Skin epidermis (tissue), 12 donors: ENCODE measurements around the gene SRPX.

Experiments
- H3K27ac ChIP-seq, 21 experiments: fragments of 200-600 bp; sonication (generic) in 11 of 21; one replicate each; pipeline ENCODE4 v1.5.0; 2020; ENCODE audit warnings: mild to moderate bottlenecking in 3 of 21, inconsistent platforms in 2 of 21, moderate library complexity in 2 of 21
- H3K4me3 ChIP-seq, 7 experiments: fragments of 200-600 bp; sonication (generic) in 2 of 7; one replicate each; pipeline ENCODE4 v1.5.0; 2020; ENCODE audit warnings: inconsistent platforms in 2 of 7, mild to moderate bottlenecking in 2 of 7, moderate library complexity in 1 of 7

The SRPX gene

GRCh38 chrX:38214044-38214443 lies 6.6 kb downstream of the SRPX start:
- Histone ChIP-seq H3K27ac (no peak overlapping the region), H3K4me3 (no peak overlapping the region)

- Histone ChIP-seq H3K27ac (no peak overlapping the region), H3K4me3 (no peak overlapping the region)
These were observed 8.6 kb downstream of the SRPX start for GRCh38 chrX:38211891-38212635.

- Histone ChIP-seq H3K4me3 (no peak overlapping the region), H3K27ac (no peak overlapping the region)
These were observed 14.1 kb downstream of the SRPX start for GRCh38 chrX:38206542-38206941.

- no peak overlapping the region for H3K27ac ChIP-seq
- no peak overlapping the region for H3K4me3 ChIP-seq
These were observed 14.6 kb downstream of the SRPX start for GRCh38 chrX:38206036-38206435.

GRCh38 chrX:38205039-38205438 lies 15.6 kb downstream of the SRPX start:
- no peak overlapping the region for H3K27ac ChIP-seq
- no peak overlapping the region for H3K4me3 ChIP-seq

GRCh38 chrX:38192007-38192810 lies 28.5 kb downstream of the SRPX start:
- Histone ChIP-seq H3K4me3 (no peak overlapping the region), H3K27ac (no peak overlapping the region)

- no peak overlapping the region for H3K4me3 ChIP-seq
- H3K27ac ChIP-seq, result no peak overlapping the region
These were observed 31.0 kb downstream of the SRPX start for GRCh38 chrX:38189431-38190250.

- no peak overlapping the region for H3K27ac ChIP-seq
- H3K4me3 ChIP-seq, result no peak overlapping the region
These were observed 37.1 kb downstream of the SRPX start for GRCh38 chrX:38183596-38183995.

GRCh38 chrX:38181357-38181756 lies 39.3 kb downstream of the SRPX start:
- H3K27ac ChIP-seq, result no peak overlapping the region

GRCh38 chrX:38178396-38178795 lies 42.3 kb downstream of the SRPX start:
- Histone ChIP-seq H3K4me3 (no peak overlapping the region), H3K27ac (no peak overlapping the region)

More at GRCh38 chrX:38181357-38181756, 39.3 kb downstream of the SRPX start:
- H3K4me3 ChIP-seq, result no peak overlapping the region

GRCh38 chrX:38175139-38175538 lies 45.5 kb downstream of the SRPX start:
- Histone ChIP-seq H3K4me3 (no peak overlapping the region), H3K27ac (no peak overlapping the region)

- Histone ChIP-seq H3K27ac (no peak overlapping the region), H3K4me3 (no peak overlapping the region)
These were observed 48.1 kb downstream of the SRPX start for GRCh38 chrX:38172596-38172995.

GRCh38 chrX:38170556-38170955 lies 50.1 kb downstream of the SRPX start:
- Histone ChIP-seq H3K27ac (no peak overlapping the region), H3K4me3 (no peak overlapping the region)

GRCh38 chrX:38166478-38167083 lies 54.1 kb downstream of the SRPX start:
- Histone ChIP-seq H3K4me3 (no peak overlapping the region), H3K27ac (no peak overlapping the region)

GRCh38 chrX:38165023-38165422 lies 55.6 kb downstream of the SRPX start:
- H3K27ac ChIP-seq, result no peak overlapping the region

GRCh38 chrX:38163193-38163592 lies 57.5 kb downstream of the SRPX start:
- Histone ChIP-seq H3K4me3 (no peak overlapping the region), H3K27ac (no peak overlapping the region)

More at GRCh38 chrX:38165023-38165422, 55.6 kb downstream of the SRPX start:
- H3K4me3 ChIP-seq, result no peak overlapping the region

- Histone ChIP-seq H3K4me3 (no peak overlapping the region), H3K27ac (no peak overlapping the region)
These were observed 63.8 kb downstream of the SRPX start for GRCh38 chrX:38156838-38157237.

GRCh38 chrX:38154818-38155217 lies 65.9 kb downstream of the SRPX start:
- Histone ChIP-seq H3K4me3 (no peak overlapping the region), H3K27ac (no peak overlapping the region)

GRCh38 chrX:38154340-38154739 lies 66.3 kb downstream of the SRPX start:
- Histone ChIP-seq H3K27ac (no peak overlapping the region), H3K4me3 (no peak overlapping the region)

GRCh38 chrX:38151441-38151840 lies 69.2 kb downstream of the SRPX start:
- H3K27ac ChIP-seq, result no peak overlapping the region
- no peak overlapping the region for H3K4me3 ChIP-seq
